Activated T-cell treated with anti-CD3 and anti-CD28 coated beads, Interleukin-2, amount 50 U/mL, for 1 hour (primary cell): Measurements from ENCODE around the gene BLZF1.
"Not testable (repeated sequence)": the region's sequence is repeated elsewhere in the genome, so short reads cannot be mapped to it uniquely, and the experiment has no call there.

Source experiments
- DNase-seq: peaks from one replicate; pipeline ENCODE4 v3.0.0-alpha.2; 2020

The BLZF1 gene

GRCh38 chr1:169367686-169368405 is at the start of gene BLZF1, which contains the start of gene NME7:
BLZF1 (plus strand) TSS chr1:169368195; CDS start chr1:169369523, 1,328 bp downstream.
NME7 (minus strand) TSS chr1:169367797; CDS start chr1:169367710, 87 bp downstream.
- peak; percentile 98 for DNase-seq

- DNase-seq: no peak
Measured at GRCh38 chr1:169318536-169319244, 49.3 kb upstream of the BLZF1 start.

- DNase-seq: no peak
Measured at GRCh38 chr1:169321539-169321938, 46.5 kb upstream of the BLZF1 start.

GRCh38 chr1:169322138-169322537 is 45.9 kb upstream of the BLZF1 start:
- DNase-seq: no peak

GRCh38 chr1:169325117-169325516 is 42.9 kb upstream of the BLZF1 start:
- DNase-seq: no peak

GRCh38 chr1:169326261-169326955 is 41.6 kb upstream of the BLZF1 start:
- DNase-seq: no peak

- DNase-seq: no peak
Measured at GRCh38 chr1:169326956-169327268, 41.1 kb upstream of the BLZF1 start.

GRCh38 chr1:169327875-169328274 is 40.1 kb upstream of the BLZF1 start:
- DNase-seq: no peak

- no peak for DNase-seq
Measured at GRCh38 chr1:169329383-169329782, 38.6 kb upstream of the BLZF1 start.

- no peak for DNase-seq
Measured at GRCh38 chr1:169330927-169331326, 37.1 kb upstream of the BLZF1 start.

GRCh38 chr1:169334727-169335126 is 33.3 kb upstream of the BLZF1 start:
- DNase-seq: not testable (repeated sequence)

- DNase-seq: not testable (repeated sequence)
Measured at GRCh38 chr1:169336947-169337715, 30.9 kb upstream of the BLZF1 start.

- no peak for DNase-seq
Measured at GRCh38 chr1:169338617-169339016, 29.4 kb upstream of the BLZF1 start.

GRCh38 chr1:169339773-169340172 is 28.2 kb upstream of the BLZF1 start:
- no peak for DNase-seq

- no peak for DNase-seq
Measured at GRCh38 chr1:169340882-169341281, 27.1 kb upstream of the BLZF1 start.

- DNase-seq: not testable (repeated sequence)
Measured at GRCh38 chr1:169342096-169342495, 25.9 kb upstream of the BLZF1 start.

- DNase-seq: no peak
Measured at GRCh38 chr1:169345511-169345910, 22.5 kb upstream of the BLZF1 start.

- no peak for DNase-seq
Measured at GRCh38 chr1:169346036-169346589, 21.9 kb upstream of the BLZF1 start.

GRCh38 chr1:169347688-169348382 is 20.2 kb upstream of the BLZF1 start:
- no peak for DNase-seq

GRCh38 chr1:169348383-169349036 is 19.5 kb upstream of the BLZF1 start:
- no peak for DNase-seq

GRCh38 chr1:169360415-169360814 is 7.6 kb upstream of the BLZF1 start:
- no peak for DNase-seq

- no peak for DNase-seq
Measured at GRCh38 chr1:169361281-169361680, 6.7 kb upstream of the BLZF1 start.
